HepG2 (cell line): ENCODE measurements around the gene C16orf95. TPM values are rescaled to one million over a fixed set of nuclear protein-coding genes. Genes with fewer than 3 reads are reported as not detected.

Source experiments
- BCL6 ChIP-seq: IDR thresholded peaks from 2 replicates; pipeline ENCODE4 v1.6.1; 2016; ENCODE audit warnings: missing genetic modification reagents, missing compliant biosample characterization
- GABPA ChIP-seq, 2 experiments: IDR thresholded peaks; 2 replicates each; pipeline ENCODE4 v1.6.1; 2011 to 2016; ENCODE audit warnings: low read depth in 2 of 2, low read length in 1 of 2, missing biosample characterization in 1 of 2, missing genetic modification characterization in 1 of 2
- GRHL1 ChIP-seq: sonication (generic); formaldehyde crosslinking; conservative IDR thresholded peaks from 2 replicates; pipeline ENCODE4 v1.8.0; 2022; ENCODE audit warnings: missing genetic modification reagents
- HINFP ChIP-seq: sonication (generic); formaldehyde crosslinking; IDR thresholded peaks from 2 replicates; pipeline ENCODE4 v1.4.0; 2020; ENCODE audit warnings: low read depth, mild to moderate bottlenecking, missing genetic modification reagents
- ISX ChIP-seq: sonication (generic); formaldehyde crosslinking; conservative IDR thresholded peaks from 2 replicates; pipeline ENCODE4 v1.5.0; 2020; ENCODE audit warnings: missing genetic modification reagents
- NAIF1 ChIP-seq: sonication (generic); formaldehyde crosslinking; IDR thresholded peaks from 2 replicates; pipeline ENCODE4 v1.5.0; 2020; ENCODE audit warnings: mild to moderate bottlenecking, missing genetic modification reagents, borderline replicate concordance
- SAP130 ChIP-seq: IDR thresholded peaks from 2 replicates; pipeline ENCODE4 v1.6.1; 2016; ENCODE audit warnings: low read depth
- SMAD9 ChIP-seq: sonication (generic); formaldehyde crosslinking; IDR thresholded peaks from 2 replicates; pipeline ENCODE4 v1.5.1; 2020; ENCODE audit warnings: mild to moderate bottlenecking, missing genetic modification reagents
- SOX13 ChIP-seq, 3 experiments: fragments of 450-650 bp in 1 of 3; sonication (generic) in 1 of 3; formaldehyde crosslinking in 1 of 3; IDR thresholded peaks in 2 of 3; conservative IDR thresholded peaks in 1 of 3; 2 replicates each; pipeline versions ENCODE4 v1.5.0 to v1.6.1; 2016 to 2020; ENCODE audit warnings: antibody characterized with exemption in 1 of 3, mild to moderate bottlenecking in 1 of 3, missing compliant biosample characterization in 1 of 3, missing genetic modification reagents in 1 of 3, moderate library complexity in 1 of 3
- SRSF9 ChIP-seq: fragments of 200-400 bp; formaldehyde crosslinking; IDR thresholded peaks from 2 replicates; pipeline ENCODE4 v1.6.1; 2018; ENCODE audit warnings: borderline replicate concordance, mild to moderate bottlenecking, low read depth, low read length; ENCODE audit not compliant: insufficient read depth, poor library complexity, severe bottlenecking
- ZBTB40 ChIP-seq, 2 experiments: fragments of 450-650 bp in 1 of 2; sonication (generic) in 1 of 2; formaldehyde crosslinking in 1 of 2; IDR thresholded peaks; 2 replicates each; pipeline versions ENCODE4 v1.6.1 to v1.8.0; 2016 to 2022; ENCODE audit warnings: antibody characterized with exemption in 1 of 2, mild to moderate bottlenecking in 1 of 2, missing genetic modification reagents in 1 of 2
- ZNF251 ChIP-seq: sonication (generic); formaldehyde crosslinking; IDR thresholded peaks from 2 replicates; pipeline ENCODE4 v1.9.0; 2021; ENCODE audit warnings: mild to moderate bottlenecking, missing genetic modification reagents
- ZNF441 ChIP-seq: sonication (generic); formaldehyde crosslinking; IDR thresholded peaks from 2 replicates; pipeline ENCODE4 v1.7.0; 2021; ENCODE audit warnings: missing genetic modification reagents, borderline replicate concordance
- ZNF773 ChIP-seq: sonication (generic); formaldehyde crosslinking; IDR thresholded peaks from 2 replicates; pipeline ENCODE4 v1.4.0; 2020; ENCODE audit warnings: missing genetic modification reagents, borderline replicate concordance
- ZNF841 ChIP-seq: sonication (generic); formaldehyde crosslinking; IDR thresholded peaks from 2 replicates; pipeline ENCODE4 v1.8.1; 2023; ENCODE audit warnings: missing genetic modification reagents, borderline replicate concordance
- polyA plus RNA-seq, 8 experiments: library from polyadenylated mRNA; depleted of rRNA in 3 of 8; stranded (reverse) in 7 of 8; unstranded in 1 of 8; fragments of >200 nt; fragmentation: Illumina TruSeq in 4 of 8; extraction: Trizol in 4 of 8; gene quantifications; 2 replicates each; pipeline versions ENCODE4 v1.2.1 to v1.2.3, GENCODE V29; 2011 to 2016; ENCODE audit warnings: low read depth in 4 of 8, missing spikeins in 1 of 8, mixed read lengths in 1 of 8; ENCODE audit not compliant: insufficient read depth in 1 of 8
- total RNA-seq, 5 experiments: library from RNA; depleted of rRNA; stranded (reverse); fragments of >200 nt; fragmentation: Illumina TruSeq; extraction: Trizol; gene quantifications; 2 replicates each; pipeline ENCODE4 v1.2.3, GENCODE V29; 2016; ENCODE audit warnings: low read depth in 1 of 5

C16orf95 gene
- total and polyA plus RNA-seq, 2 of the 13 experiments (the other 11 are each of a cell fraction or from before 2014, with no cell fraction given), result 2.8 to 8.6 TPM

- no peak for TF ChIP-seq HINFP (CRISPR knock-in tag)
- TF ChIP-seq NAIF1, result no peak
- no peak for TF ChIP-seq GABPA (IDR thresholded peaks at IDR 0.05; ENCODE audit: low read depth, low read length)
- TF ChIP-seq GABPA (CRISPR knock-in tag; IDR thresholded peaks at IDR 0.05; ENCODE audit: low read depth), result peak; percentile 86
- TF ChIP-seq GRHL1 (CRISPR knock-in tag), result no peak
- TF ChIP-seq ZNF773 (CRISPR knock-in tag), result no peak
- TF ChIP-seq ZNF251 (CRISPR knock-in tag), result no peak
- TF ChIP-seq ISX, result no peak
- TF ChIP-seq SMAD9 (CRISPR knock-in tag), result no peak
- no peak for TF ChIP-seq SOX13 (IDR thresholded peaks at IDR 0.05)
- no peak for TF ChIP-seq SOX13 (CRISPR knock-in tag; conservative IDR thresholded peaks at IDR 0.05 in 1 of 2, IDR thresholded peaks at IDR 0.05 in 1 of 2)
- TF ChIP-seq SAP130 (CRISPR knock-in tag), result 0 out of 2 replicates have a peak, but pooled peaks have one; percentile 24
- no peak for TF ChIP-seq BCL6 (CRISPR knock-in tag)
- no peak for TF ChIP-seq ZNF841 (CRISPR knock-in tag)
- TF ChIP-seq ZBTB40 (IDR thresholded peaks at IDR 0.05), result no peak
- TF ChIP-seq ZBTB40 (CRISPR knock-in tag; IDR thresholded peaks at IDR 0.05), result no peak
- TF ChIP-seq ZNF441 (CRISPR knock-in tag), result no peak
- TF ChIP-seq SRSF9, result no peak
Observed at GRCh38 chr16:87303431-87303930, 13.7 kb downstream of the C16orf95 start (continued).
